HG02623 (cell line): ENCODE results near the gene ZP2.
"Not testable (repeated sequence)": the region's sequence is repeated elsewhere in the genome, so short reads cannot be mapped to it uniquely, and the experiment has no call there.

ENCODE experiments used
- ATAC-seq: cut with Tn5 transposase; IDR thresholded peaks from one replicate; pipeline ENCODE4 v1.9.1; 2021; ENCODE audit warnings: moderate library complexity; ENCODE audit not compliant: unreplicated experiment

The ZP2 gene

GRCh38 chr16:21211486-21211885 lies at the start of gene ZP2:
Gene ZP2 (minus strand): TSS chr16:21211574. CDS start chr16:21211547, 27 bp downstream.
- no peak for ATAC-seq

GRCh38 chr16:21257284-21257683 lies 45.9 kb upstream of the ZP2 start:
- no peak for ATAC-seq

DNA sequence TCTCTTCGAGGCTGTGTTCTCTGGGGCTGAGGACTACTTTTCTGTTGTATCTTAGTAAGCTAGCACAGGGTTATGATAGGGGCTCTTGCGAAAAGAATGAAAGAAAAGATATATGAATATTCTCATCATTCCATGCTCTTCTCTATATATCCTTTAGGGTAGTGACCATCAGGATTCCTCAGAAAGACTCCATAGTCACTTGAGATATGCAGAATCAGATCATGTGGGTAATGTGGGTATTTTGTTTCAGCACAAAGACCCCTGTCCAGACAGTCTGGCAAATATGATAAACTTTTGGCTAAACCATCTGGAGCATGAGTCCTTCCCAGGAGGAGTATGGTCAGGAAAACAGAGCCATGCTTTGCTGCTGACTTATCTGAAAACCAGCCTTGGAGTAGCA lies 45.3 kb upstream of the ZP2 start:
- ATAC-seq = no peak

DNA sequence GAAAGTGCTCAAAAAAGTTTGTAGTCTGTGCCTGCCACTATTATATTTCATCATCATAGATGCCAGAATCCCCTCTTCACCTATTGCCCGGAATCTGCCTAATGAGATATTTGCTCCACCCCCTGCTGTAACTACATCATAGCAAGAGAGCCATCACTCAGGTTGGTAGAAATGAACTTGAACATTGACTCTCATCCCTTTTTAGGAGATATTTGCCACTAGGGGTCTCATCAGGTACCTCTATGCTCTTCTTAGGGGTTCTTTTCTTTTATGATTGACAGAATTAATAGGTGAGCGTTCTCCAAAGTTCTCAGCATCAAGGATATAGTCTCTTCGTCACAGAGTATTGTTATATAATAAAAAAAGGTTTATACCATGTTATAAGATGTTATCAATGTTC lies 42.1 kb upstream of the ZP2 start:
- ATAC-seq = no peak

DNA sequence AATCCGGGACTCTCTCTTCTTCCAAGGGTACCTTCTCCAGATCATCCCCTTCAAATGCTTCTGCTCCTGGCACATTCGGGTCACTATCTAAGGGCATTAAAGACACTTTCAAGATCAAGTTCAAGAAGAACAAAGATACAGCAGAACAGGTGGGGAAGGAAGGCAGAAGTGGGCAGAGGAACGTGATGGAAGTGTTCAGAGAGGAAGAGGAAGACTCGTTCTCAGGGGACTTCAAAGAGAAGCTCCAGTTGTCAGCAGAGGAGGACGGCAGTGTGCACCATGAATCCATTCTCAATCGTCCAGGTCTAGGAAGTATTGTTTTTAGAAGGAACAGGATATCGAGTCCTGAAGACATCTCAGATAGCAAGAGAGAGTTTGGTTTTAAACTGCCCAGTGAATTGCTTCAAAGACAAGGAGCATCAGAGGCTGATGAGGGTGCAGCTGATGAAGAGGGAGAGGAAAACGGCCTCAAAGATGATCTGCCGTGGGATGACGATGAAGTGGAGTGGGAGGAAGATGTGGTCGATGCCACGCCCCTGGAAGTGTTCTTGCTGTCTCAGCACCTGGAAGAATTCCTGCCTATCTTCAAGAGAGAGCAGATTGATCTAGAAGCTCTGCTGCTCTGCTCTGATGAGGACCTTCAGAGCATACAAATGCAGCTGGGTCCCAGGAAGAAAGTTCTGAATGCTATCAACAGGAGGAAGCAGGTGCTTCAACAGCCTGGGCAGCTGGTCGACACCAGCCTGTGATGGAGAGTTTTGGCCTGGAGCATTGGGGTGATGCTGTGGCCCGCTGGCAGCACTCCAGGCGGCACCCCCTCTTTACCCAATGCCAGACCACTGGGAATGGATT lies 38.9 kb upstream of the ZP2 start:
- no peak for ATAC-seq

- not testable (repeated sequence) for ATAC-seq
Measured at GRCh38 chr16:21248179-21248578, 36.8 kb upstream of the ZP2 start.

DNA sequence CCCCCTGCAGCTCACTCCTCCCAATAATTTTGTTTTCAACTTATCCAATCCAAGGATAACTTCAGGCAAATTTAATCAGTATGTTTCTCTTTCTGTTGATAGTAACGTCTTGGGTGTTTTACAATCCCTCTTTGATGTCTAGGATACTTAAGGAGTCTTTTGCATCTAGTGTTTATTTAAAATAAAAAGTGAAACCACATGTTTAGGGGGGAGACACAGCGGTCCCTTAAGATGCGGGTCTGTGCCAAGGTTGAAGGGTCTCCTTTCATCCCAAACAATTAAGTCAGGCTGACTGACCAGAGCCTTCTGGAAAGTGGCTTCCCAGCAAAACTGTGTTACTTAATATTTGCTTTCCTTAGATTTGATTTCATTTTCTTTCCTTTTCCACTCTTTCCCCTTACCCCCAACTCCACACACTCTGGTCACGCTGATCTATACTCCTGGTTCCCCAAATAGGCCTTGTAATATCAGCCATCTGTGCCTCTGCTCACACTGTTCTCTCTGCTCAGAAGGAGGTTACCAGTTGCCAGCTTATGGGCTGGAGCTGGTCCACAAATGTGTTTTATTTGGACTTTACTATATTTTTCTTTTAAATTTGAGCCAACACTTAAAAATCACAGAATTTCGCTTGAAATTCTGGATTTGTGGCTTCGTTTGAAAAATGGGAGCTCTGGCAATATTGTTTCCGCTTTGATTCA lies 33.3 kb upstream of the ZP2 start:
- ATAC-seq = no peak

DNA sequence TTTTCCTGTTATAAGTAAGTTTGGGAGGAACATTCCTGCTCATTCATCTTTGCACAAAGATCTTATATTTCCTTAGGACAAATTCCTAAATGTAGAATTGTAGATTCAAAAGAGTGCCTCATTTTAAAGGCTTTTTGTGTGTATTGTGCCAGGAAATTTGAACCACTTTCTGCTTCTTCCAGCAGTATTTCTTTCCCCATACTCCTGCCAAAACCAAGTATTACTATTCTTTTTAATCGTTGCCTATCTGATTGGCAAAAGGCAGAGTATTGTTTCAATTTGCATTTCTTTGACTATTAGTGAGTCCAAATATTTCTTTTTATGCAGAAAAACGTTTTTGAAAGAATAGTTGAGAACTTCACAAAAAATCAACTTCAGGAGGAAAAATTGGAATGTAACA lies 31.4 kb upstream of the ZP2 start:
- ATAC-seq = no peak

DNA sequence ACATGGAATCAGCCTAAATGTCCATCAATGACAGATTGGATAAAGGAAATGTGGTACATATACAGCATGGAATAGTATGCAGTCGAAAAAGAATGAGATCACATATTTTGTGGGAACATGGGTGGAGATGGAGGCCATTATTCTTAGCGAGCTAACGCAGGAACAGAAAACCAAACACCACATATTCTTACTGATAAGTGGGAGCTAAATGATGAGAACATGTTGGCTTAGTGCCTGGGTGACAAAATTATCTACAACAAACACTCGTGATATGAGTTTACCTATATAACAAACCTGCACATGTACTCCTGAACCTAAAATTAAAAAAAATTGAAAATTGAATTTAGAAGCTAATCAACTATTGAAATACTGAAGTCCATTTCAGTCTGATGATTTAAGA lies 28.3 kb upstream of the ZP2 start:
- no peak for ATAC-seq

GRCh38 chr16:21236831-21237230 lies 25.5 kb upstream of the ZP2 start:
- ATAC-seq = no peak

DNA sequence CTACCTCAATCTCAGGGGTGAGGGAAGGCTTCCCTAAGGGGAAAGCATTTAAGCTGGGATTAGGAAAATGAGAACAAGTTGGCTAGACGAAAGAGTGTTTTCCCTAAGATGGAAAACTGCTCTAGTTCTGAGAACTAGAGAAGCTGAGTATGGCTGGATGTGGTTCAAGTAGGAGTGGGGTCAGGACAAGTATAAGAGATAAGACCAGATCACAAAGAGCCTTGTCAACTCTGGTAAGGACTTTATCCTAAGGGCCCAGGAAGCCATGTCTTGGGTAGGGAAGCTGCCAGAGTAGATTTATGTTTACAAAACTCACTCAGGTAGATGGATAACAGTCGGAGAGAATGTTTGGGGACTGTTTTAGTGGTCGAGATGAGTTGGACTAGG lies 23.8 kb upstream of the ZP2 start:
- ATAC-seq = no peak

GRCh38 chr16:21233521-21234150 lies 22.3 kb upstream of the ZP2 start, which contains the start of gene ANKS4B:
Gene ANKS4B (plus strand): TSS chr16:21233699. CDS start chr16:21233738, 39 bp downstream.
- no peak for ATAC-seq

GRCh38 chr16:21233045-21233520 lies 21.7 kb upstream of the ZP2 start:
- ATAC-seq = no peak

GRCh38 chr16:21228361-21228872 lies 17.0 kb upstream of the ZP2 start:
- no peak for ATAC-seq

DNA sequence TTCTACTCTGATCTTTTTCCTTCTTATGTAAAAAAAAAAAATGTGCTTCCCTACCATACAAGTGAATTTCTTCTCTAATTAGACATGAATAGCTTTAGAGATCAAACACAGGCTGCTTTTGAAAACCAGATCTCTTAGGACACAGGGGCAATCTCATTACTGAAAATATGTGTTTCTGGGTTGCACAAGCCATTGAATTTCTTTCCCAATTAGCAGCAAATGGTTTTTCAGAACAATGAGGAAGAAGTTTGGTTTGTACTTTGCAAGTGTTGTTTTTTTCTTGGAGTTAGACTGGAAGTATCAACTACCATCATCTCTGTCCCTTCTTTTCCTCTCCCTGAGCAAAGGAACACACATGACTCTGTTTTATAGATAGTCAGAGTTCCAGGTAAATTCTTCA lies 16.5 kb upstream of the ZP2 start:
- ATAC-seq = no peak

- no peak for ATAC-seq
Measured at GRCh38 chr16:21226749-21227148, 15.4 kb upstream of the ZP2 start.

DNA sequence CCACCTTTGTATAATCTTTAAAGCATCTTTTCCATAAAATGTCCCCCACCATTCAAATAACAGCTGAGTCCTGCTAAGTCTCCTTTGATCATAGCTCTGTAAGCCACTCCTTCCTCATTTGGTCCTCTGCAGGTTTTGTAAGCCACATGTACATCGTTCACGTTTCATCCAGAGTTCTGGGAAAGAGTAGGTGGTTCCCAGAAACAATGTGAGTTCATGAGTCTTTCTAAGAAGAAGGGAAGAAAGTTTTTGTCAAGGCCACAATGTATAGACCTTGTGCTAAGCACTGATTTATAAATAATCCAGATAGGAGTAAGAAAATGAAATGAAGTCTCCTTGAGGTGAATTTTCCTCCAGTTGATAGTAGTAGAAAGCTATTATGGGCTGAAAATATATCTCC lies 13.4 kb upstream of the ZP2 start:
- no peak for ATAC-seq

- ATAC-seq = no peak
Measured at GRCh38 chr16:21223787-21224186, 12.4 kb upstream of the ZP2 start.

GRCh38 chr16:21222495-21223337 lies 11.3 kb upstream of the ZP2 start:
- ATAC-seq = no peak

DNA sequence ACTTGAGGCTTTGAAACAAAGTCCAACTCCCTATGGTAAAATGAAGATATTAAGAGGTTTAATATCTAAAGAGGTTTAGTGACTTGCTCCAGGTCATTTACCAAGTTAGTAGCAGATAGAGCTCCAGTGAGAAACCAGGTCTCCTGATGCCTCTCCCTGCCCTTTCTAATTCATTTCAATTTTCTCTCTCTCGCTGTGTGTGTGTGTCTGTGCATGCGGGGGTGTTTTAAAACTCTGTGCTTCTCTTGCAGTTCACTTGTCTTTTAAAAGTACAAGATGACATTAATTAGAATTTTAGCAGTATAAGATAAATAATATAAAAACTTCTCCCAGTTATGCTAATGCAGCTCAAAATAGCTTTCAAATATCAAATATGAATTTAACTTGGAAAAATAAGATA lies 8.2 kb upstream of the ZP2 start:
- ATAC-seq = no peak

GRCh38 chr16:21218153-21218552 lies 6.8 kb upstream of the ZP2 start:
- no peak for ATAC-seq
